Neutrophil (primary cell): ENCODE data around the gene PANK2.

Source experiments
- H3K27ac ChIP-seq: fragments of 200-600 bp; sonication (generic); 2 replicates; pipeline ENCODE4 v1.5.1; 2016; ENCODE audit warnings: mild to moderate bottlenecking, moderate library complexity
- H3K27me3 ChIP-seq: fragments of 200-600 bp; sonication (generic); 2 replicates; pipeline ENCODE4 v1.6.0; 2016; ENCODE audit warnings: mild to moderate bottlenecking
- H3K36me3 ChIP-seq: fragments of 200-600 bp; sonication (generic); 2 replicates; pipeline ENCODE4 v1.5.1; 2017
- H3K4me1 ChIP-seq, 2 experiments: fragments of 200-600 bp in 1 of 2; sonication (generic) in 1 of 2; 1 replicate in 1 of 2; 2 replicates in 1 of 2; pipeline versions ENCODE4 v1.5.1 to v1.6.1; 2013 to 2016; ENCODE audit warnings: low read depth in 1 of 2, low read length in 1 of 2, mild to moderate bottlenecking in 1 of 2, moderate library complexity in 1 of 2; ENCODE audit not compliant: control insufficient read depth in 1 of 2, insufficient read depth in 1 of 2
- H3K4me3 ChIP-seq, 2 experiments: fragments of 200-600 bp in 1 of 2; sonication (generic) in 1 of 2; 1 replicate in 1 of 2; 2 replicates in 1 of 2; pipeline ENCODE4 v1.5.1; 2013 to 2016; ENCODE audit warnings: low read depth in 1 of 2, low read length in 1 of 2, mild to moderate bottlenecking in 1 of 2, moderate library complexity in 1 of 2
- H3K9me3 ChIP-seq: fragments of 200-600 bp; sonication (generic); 2 replicates; pipeline ENCODE4 v1.5.1; 2016
- TF ChIP-seq, protein P1 (sequence below): fragments of 200-600 bp; sonication (generic); IDR thresholded peaks from 2 replicates; pipeline ENCODE4 v1.5.1; 2016; ENCODE audit warnings: antibody characterized with exemption

The PANK2 gene

DNA sequence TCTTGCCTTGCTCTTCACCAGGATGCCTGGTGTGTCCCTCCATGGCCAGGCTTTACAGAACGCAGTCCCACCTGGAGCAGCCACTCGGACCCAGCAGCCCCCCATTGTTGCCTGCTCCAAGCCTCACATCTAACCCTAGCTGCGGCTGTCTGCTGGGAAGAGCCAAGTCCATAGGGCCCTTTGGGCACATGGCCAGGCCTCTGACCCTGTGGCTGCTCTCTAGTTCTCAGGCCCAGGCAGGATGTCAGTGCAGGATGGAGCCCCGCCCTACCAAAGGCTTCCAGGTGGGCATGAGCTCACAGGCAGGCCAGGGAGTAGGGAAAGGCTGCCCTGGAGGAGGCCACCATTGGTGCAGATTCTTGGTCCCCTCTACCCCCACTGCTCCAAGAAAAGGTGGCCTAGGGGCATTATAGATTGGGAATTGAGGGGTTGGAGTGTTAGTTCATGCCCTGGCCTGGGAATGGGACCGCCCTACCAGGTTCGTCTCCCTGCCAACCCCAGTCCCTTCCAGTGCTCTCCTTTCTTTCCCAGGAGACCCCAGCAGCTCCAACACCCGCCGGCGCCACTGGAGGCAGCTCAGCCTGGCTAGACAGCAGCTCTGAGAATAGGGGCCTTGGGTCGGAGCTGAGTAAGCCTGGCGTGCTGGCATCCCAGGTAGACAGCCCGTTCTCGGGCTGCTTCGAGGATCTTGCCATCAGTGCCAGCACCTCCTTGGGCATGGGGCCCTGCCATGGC is 23.9 kb upstream of the PANK2 start:
- TF ChIP-seq, protein P1, sequence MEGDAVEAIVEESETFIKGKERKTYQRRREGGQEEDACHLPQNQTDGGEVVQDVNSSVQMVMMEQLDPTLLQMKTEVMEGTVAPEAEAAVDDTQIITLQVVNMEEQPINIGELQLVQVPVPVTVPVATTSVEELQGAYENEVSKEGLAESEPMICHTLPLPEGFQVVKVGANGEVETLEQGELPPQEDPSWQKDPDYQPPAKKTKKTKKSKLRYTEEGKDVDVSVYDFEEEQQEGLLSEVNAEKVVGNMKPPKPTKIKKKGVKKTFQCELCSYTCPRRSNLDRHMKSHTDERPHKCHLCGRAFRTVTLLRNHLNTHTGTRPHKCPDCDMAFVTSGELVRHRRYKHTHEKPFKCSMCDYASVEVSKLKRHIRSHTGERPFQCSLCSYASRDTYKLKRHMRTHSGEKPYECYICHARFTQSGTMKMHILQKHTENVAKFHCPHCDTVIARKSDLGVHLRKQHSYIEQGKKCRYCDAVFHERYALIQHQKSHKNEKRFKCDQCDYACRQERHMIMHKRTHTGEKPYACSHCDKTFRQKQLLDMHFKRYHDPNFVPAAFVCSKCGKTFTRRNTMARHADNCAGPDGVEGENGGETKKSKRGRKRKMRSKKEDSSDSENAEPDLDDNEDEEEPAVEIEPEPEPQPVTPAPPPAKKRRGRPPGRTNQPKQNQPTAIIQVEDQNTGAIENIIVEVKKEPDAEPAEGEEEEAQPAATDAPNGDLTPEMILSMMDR = no peak
- no peaks in the 10 kb centered on the region for H3K9me3 ChIP-seq
- peaks cover 92% of the 10 kb centered on the region for H3K36me3 ChIP-seq
- no peak overlapping the region for H3K27ac ChIP-seq
- no peaks in the 10 kb centered on the region for H3K27me3 ChIP-seq
- no peaks in the 10 kb centered on the region for H3K4me1 ChIP-seq
- H3K4me3 ChIP-seq = no peak overlapping the region

GRCh38 chr20:3865887-3866407 is 23.2 kb upstream of the PANK2 start:
- TF ChIP-seq, protein P1 = no peak
- peaks cover 89% of the 10 kb centered on the region for H3K36me3 ChIP-seq
- H3K4me3 ChIP-seq = no peak overlapping the region
- H3K9me3 ChIP-seq = no peaks in the 10 kb centered on the region
- H3K4me1 ChIP-seq = no peaks in the 10 kb centered on the region
- H3K27me3 ChIP-seq = no peaks in the 10 kb centered on the region
- no peak overlapping the region for H3K27ac ChIP-seq

GRCh38 chr20:3866464-3866863 is 22.7 kb upstream of the PANK2 start:
- no peaks in the 10 kb centered on the region for H3K4me1 ChIP-seq
- peaks cover 89% of the 10 kb centered on the region for H3K36me3 ChIP-seq
- no peaks in the 10 kb centered on the region for H3K27me3 ChIP-seq
- TF ChIP-seq, protein P1 = no peak
- no peaks in the 10 kb centered on the region for H3K9me3 ChIP-seq
- H3K4me3 ChIP-seq = no peak overlapping the region
- no peak overlapping the region for H3K27ac ChIP-seq

- no peak overlapping the region for H3K4me3 ChIP-seq
- no peak overlapping the region for H3K27ac ChIP-seq
- no peaks in the 10 kb centered on the region for H3K9me3 ChIP-seq
- no peaks in the 10 kb centered on the region for H3K4me1 ChIP-seq
- peaks cover 89% of the 10 kb centered on the region for H3K36me3 ChIP-seq
- no peaks in the 10 kb centered on the region for H3K27me3 ChIP-seq
- TF ChIP-seq, protein P1 = no peak
Observed at GRCh38 chr20:3867802-3868201, 21.4 kb upstream of the PANK2 start.

- H3K36me3 ChIP-seq = peaks cover 86% of the 10 kb centered on the region
- no peak overlapping the region for H3K4me3 ChIP-seq
- TF ChIP-seq, protein P1 = no peak
- no peaks in the 10 kb centered on the region for H3K9me3 ChIP-seq
- no peaks in the 10 kb centered on the region for H3K4me1 ChIP-seq
- H3K27me3 ChIP-seq = no peaks in the 10 kb centered on the region
- H3K27ac ChIP-seq = no peak overlapping the region
Observed at GRCh38 chr20:3869839-3870634, 19.1 kb upstream of the PANK2 start.
